Heart left ventricle (tissue), 13 donors: Measurements from ENCODE around the gene UBL7.

Source experiments
- CTCF ChIP-seq, 12 donors: fragments of 200-600 bp; sonication (generic) in 4 of 12; IDR thresholded peaks; one replicate each; pipeline versions ENCODE4 v1.5.0 to v1.8.0; 2018 to 2022; ENCODE audit warnings: antibody characterized with exemption in 12 of 12, mild to moderate bottlenecking in 5 of 12
- POLR2A ChIP-seq, 2 donors: fragments of 450-650 bp; IDR thresholded peaks; one replicate each; pipeline ENCODE4 v1.6.1; 2017; ENCODE audit warnings: antibody characterized with exemption in 2 of 2, mild to moderate bottlenecking in 2 of 2, moderate library complexity in 2 of 2
- donor health status: ischemic (EF 13 %, LVEDD 7.1; RV severe dilation, severe dysfunction).
- donor health status: DM: no; HTN: yes; CAD: no.
- donor health status: DM: no; HTN: no; CAD: no.
- donor health status: ischemic (EF 25% LVEDD 6.9; RV normal size, moderate dysfunction).
- donor health status: ischemic (EF 25% LVEDD 5.7; RV mildly dilated, moderate dysfunction).
- donor health status: ischemic (EF 35%, LVEDD 5.7; RV mildly dilated, moderate dysfunction).
- donor health status: nonischemic (EF 11% LVEDD 7.7; RV severe dilation, severe dysfunction).
- donor health status: DM: yes; HTN: yes; CAD: no.
- donor health status: PGD.
- donor health status: ischemic (EF 29% LVEDD 5.4; RV normal size, mild dysfunction).
- donor health status: nonischemic (EF 23%, LVEDD 6.1; RV moderate dilation, normal function).

DNA sequence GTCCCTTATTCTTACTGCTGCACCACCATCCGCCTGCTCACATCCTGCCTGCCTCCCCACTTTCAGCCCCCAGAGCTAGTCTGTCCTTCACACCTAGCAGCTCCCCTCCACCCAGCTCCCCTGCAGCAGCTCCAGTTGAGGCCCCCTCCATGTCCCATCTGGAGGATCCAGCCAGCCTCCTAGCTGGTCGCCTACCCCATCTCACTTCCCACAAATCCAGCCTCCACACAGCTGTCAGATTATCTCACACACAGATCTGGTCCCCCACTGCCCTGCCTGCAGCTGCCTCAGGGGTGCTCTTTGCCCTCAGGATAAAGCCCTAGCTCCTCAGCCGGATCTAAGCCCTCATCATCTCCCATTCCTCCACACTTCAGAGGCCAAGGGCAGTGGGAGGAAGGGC is 18.4 kb downstream of the UBL7 start:
- TF ChIP-seq POLR2A (IDR thresholded peaks at IDR 0.05) (no peak), CTCF (IDR thresholded peaks at IDR 0.05) (no peak)
